ENCODE results near the gene IGF2R.

Gene IGF2R

DNA sequence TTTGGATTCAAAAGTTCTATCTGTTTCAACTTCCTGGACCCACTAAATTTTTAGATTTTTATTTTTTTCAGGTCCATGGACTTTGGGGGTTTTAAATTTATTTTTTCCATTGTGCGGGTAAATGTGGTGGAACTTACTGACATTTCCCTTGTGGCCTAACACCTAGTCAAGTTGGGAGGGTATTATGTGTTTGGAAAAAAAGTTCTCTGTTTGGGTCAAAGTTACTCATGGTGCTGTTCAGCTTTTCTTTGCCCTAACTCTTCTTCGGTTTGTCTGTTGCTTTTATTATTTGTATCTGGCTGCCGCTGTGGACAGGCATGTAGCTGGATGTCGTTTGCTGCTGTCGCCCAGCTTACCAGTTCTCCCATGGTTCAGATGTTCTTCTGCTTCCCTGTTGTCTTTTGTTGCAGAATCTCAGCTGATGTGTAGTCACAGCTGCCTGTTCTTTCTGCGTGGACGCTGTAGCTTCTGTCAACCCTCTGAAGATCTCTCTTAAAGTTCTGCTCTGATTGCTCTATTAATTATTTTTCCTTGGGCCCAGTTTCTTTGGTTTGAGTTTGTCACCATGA, 7.9 kb downstream of the IGF2R start:
- no peak for DNase-seq (ENCODE audit: low read depth)

DNA sequence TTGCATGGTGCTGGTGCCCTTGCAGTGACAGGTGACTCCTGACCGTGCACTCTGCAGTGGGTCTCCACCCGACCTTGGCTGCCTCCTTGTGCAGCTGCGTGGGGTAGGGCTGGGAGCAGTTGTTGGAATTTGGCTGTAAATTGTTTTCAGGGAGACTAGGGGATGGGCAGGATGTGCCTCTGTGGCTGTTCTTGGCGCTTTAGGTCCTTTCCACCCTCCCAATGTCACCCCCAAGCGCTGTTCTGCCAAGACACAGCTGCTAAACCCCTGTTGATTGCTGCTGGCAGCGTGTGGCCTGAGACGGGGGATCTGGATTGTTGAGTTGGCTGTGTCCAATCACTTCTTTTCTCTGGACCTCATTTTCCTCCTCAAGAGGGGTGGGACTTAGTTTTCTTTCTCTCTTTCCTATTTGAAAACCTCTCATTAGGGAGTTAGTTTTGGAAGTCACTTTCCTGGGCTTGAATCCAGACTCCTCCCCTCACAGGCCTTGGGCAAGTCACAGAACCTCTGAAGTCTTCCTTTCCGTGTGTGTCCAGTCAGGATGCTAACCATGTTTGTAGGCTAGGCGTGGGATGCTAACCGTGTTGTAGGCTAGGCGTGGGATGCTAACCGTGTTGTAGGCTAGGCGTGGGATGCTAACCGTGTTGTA, 8.5 kb downstream of the IGF2R start:
- no peak for DNase-seq (ENCODE audit: low read depth)

- DNase-seq (ENCODE audit: low read depth) = no peak
Measured at GRCh38 chr6:159977904-159978268, 9.0 kb downstream of the IGF2R start.

- no peak for DNase-seq (ENCODE audit: low read depth)
Measured at GRCh38 chr6:159978291-159979135, 9.6 kb downstream of the IGF2R start.

GRCh38 chr6:159979136-159979874, 10.4 kb downstream of the IGF2R start:
- peak; percentile 54 for DNase-seq (ENCODE audit: low read depth)

- DNase-seq (ENCODE audit: low read depth) = no peak
Measured at GRCh38 chr6:159980474-159980873, 11.6 kb downstream of the IGF2R start.

DNA sequence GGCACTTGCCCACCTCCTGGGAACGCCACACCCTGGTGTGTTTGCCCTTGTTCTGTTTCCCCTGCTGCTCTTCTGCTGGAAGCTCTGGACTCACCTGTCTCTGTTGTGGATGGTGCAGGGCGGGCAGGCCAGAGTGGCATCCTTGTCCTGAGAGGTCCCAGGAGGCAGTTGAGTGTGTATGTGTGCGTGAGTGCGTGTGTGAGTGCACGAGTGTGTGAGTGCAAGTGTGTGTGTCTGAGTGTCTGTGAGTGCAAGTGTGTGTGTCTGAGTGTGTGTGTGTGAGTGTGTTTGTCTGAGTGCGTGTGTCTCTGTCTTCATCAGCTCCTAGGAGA, 12.2 kb downstream of the IGF2R start:
- DNase-seq (ENCODE audit: low read depth) = no peak

DNA sequence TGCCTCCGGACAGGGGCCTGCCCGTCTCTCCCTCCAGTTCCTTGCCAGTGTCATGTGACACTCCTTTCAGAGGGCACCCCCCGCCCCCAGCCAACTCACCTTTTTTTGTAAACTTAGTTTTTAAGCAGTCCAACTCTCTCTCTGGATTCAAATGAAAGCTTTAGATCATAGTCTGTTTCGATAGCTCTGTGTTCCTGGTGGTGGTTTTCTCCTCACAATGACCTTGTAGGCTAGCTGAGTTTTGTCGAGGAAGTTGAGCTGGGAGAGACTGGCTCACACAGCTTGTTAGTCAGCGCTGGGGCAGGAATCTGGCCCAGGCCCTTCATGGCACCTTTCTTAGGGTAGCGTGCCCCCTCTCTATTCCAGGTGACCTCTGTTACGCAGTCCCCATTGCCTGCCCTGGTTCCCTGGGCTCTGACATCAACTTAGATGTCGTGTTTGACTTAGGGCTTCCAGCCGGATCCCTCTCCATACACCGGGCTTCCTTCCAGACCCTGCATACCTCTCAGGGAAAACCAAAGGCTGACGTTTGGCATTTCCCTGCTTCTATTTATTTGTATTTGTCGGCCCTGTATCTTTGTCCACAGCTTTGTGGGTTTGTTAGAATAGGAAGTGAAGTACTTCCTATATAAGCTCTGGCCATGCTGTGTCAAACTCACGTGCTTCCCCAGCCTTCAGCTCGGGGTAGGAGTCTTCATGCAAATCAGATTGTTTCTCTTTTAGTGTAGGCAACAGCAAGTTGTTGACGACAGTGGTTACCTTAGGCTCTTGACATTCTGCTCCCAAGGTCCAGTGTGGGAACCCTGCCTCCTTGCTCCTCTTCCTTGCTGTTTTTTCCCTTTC, 12.7 kb downstream of the IGF2R start:
- no peak for DNase-seq (ENCODE audit: low read depth)

- DNase-seq (ENCODE audit: low read depth) = no peak
Measured at GRCh38 chr6:159982731-159983506, 14.0 kb downstream of the IGF2R start.

- no peak for DNase-seq (ENCODE audit: low read depth)
Measured at GRCh38 chr6:159983641-159984080, 14.8 kb downstream of the IGF2R start.

GRCh38 chr6:159984268-159984786, 15.4 kb downstream of the IGF2R start:
- DNase-seq (ENCODE audit: low read depth) = no peak

GRCh38 chr6:159985296-159985945, 16.5 kb downstream of the IGF2R start:
- DNase-seq (ENCODE audit: low read depth) = no peak

DNA sequence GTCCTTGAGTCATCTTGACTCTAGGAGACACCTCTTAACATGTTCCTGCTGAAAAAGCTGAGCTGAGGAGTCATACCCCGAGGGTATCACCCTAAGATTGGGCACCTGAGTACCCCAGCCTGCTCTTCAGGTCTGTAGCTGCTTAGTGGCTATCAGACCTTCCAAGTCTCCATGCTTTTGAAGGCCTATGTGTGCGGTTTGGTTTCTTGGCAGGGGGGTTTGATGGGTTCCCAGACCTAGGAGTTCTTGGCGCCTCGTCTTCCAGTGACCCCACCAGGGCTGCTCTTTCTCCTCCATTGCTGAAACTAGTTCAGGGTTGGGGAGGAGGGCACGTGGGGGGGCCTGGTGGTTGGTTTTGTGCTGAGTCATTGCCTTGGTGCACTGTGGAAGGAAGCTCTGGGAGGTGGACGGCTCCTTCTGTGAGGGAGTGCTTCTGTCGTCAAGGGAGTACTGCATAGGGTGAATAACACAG, 20.1 kb downstream of the IGF2R start:
- DNase-seq (ENCODE audit: low read depth) = no peak

DNA sequence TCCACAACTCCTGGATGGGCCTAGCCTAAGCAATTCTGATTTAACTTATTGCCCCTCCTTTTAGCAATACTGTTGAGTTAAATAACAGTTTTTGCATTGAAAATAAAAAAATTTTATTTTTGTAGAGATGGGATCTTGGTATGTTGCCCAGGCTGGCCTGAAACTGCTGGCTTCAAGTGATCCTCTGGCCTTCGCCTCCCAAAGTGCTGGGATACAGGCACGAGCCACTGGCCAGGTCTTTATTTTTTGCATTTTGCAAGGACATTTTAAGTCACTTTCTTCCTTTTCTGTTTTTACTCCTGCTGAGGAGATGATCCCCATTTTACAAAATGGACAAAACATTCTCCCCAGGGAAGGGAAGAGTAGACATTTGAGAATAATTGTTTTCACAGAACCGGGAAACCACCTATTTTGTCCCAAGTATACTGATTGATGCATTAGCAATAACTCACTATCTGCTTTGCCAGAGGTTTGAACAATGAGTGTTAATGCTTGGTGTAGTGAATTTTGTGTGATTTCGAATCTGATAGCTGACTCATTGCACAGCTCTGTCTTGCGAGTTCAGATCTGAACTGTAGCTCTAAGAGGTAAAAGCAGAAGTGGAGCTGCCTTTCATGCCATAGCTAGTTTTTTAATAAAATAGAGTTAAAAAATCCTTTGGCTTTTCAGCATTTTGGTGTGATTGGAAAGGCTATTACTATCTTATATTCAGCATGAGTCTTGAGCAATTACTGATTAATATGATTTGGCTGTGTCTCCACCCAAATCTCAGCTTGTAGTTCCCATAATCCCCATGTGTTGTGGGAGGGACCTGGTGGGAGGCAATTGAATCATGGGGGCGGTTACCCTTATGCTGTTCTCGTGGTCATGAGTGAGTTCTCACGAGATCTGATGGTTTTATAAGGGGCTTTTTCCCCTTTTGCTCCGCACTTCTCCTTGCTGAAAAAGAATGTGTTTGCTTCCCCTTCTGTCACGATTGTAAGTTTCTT, 20.9 kb downstream of the IGF2R start:
- no peak for DNase-seq (ENCODE audit: low read depth)

GRCh38 chr6:159992366-159992765, 23.5 kb downstream of the IGF2R start:
- DNase-seq (ENCODE audit: low read depth) = no peak

DNA sequence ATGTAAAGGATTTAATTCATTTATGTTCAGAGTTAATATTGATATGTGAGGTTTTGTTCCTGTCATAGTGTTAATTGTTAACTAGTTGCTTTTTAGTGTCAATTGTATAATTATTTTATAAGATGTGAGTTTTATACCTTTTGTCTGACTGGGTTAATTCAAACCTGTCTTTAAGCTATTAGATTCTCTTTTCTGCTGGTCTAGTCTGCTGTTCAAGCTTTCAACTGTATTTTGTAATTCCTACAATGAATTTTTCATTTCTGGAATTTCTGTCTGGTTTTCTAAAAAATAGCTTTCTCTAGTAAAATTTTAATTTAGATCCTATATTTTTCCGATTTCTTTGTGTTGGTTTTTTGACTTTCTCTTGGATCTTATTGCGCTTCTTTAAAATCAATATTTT, 26.5 kb downstream of the IGF2R start:
- no peak for DNase-seq (ENCODE audit: low read depth)

GRCh38 chr6:159996087-159996622, 27.3 kb downstream of the IGF2R start:
- DNase-seq (ENCODE audit: low read depth) = no peak
